HepG2 (cell line): ENCODE data around the gene XPNPEP1. TPM values are rescaled to one million over a fixed set of nuclear protein-coding genes. Genes with fewer than 3 reads are reported as not detected.

Experiments used
- AGO2 ChIP-seq: fragments of 200-400 bp; formaldehyde crosslinking; optimal IDR thresholded peaks from 2 replicates; pipeline ENCODE3; 2017; ENCODE audit warnings: mild to moderate bottlenecking, low read depth, low read length, moderate library complexity
- CBX2 ChIP-seq, 2 experiments: fragments of 200-600 bp in 1 of 2; sonication (generic); formaldehyde crosslinking in 1 of 2; IDR thresholded peaks; 2 replicates each; pipeline versions ENCODE4 v1.7.0 to v1.8.1; 2018 to 2022; ENCODE audit warnings: low read depth in 2 of 2, low read length in 1 of 2, mild to moderate bottlenecking in 1 of 2, missing genetic modification reagents in 1 of 2
- DNMT3B ChIP-seq: conservative IDR thresholded peaks from 2 replicates; pipeline ENCODE4 v1.6.1; 2016; ENCODE audit warnings: missing biosample characterization, control low read depth
- ESRRA ChIP-seq: sonication (generic); formaldehyde crosslinking; IDR thresholded peaks from 2 replicates; pipeline ENCODE4 v1.5.1; 2020; ENCODE audit warnings: mild to moderate bottlenecking, low read depth, missing genetic modification reagents
- JUND ChIP-seq: sonication (generic); formaldehyde crosslinking; IDR thresholded peaks from 2 replicates; pipeline ENCODE4 v1.8.0; 2022; ENCODE audit warnings: mild to moderate bottlenecking, missing genetic modification reagents
- LCORL ChIP-seq, 2 experiments: fragments of 450-650 bp in 1 of 2; sonication (generic) in 1 of 2; formaldehyde crosslinking in 1 of 2; IDR thresholded peaks; 2 replicates each; pipeline versions ENCODE4 v1.5.0 to v1.6.1; 2017 to 2020; ENCODE audit warnings: antibody characterized with exemption in 1 of 2, missing genetic modification reagents in 1 of 2
- MAFK ChIP-seq, 2 experiments: IDR thresholded peaks in 1 of 2; conservative IDR thresholded peaks in 1 of 2; 2 replicates each; pipeline ENCODE4 v1.6.1; 2011; ENCODE audit warnings: improper control_type of control experiment in 2 of 2, low read length in 2 of 2
- SOX5 ChIP-seq: IDR thresholded peaks from 2 replicates; pipeline ENCODE4 v1.6.1; 2016; ENCODE audit warnings: borderline replicate concordance
- ZBTB20 ChIP-seq: sonication (generic); formaldehyde crosslinking; IDR thresholded peaks from 2 replicates; pipeline ENCODE4 v1.8.1; 2023; ENCODE audit warnings: missing genetic modification reagents, low read depth, mild to moderate bottlenecking, borderline replicate concordance
- ZBTB26 ChIP-seq: IDR thresholded peaks from 2 replicates; pipeline ENCODE4 v1.6.1; 2016; ENCODE audit warnings: missing compliant biosample characterization, missing genetic modification reagents, borderline replicate concordance
- ZFP90 ChIP-seq: sonication (generic); formaldehyde crosslinking; IDR thresholded peaks from 2 replicates; pipeline ENCODE4 v1.8.0; 2022; ENCODE audit warnings: missing genetic modification reagents, mild to moderate bottlenecking, inconsistent platforms, borderline replicate concordance
- ZHX1 ChIP-seq: sonication (generic); formaldehyde crosslinking; IDR thresholded peaks from 2 replicates; pipeline ENCODE4 v1.8.1; 2022; ENCODE audit warnings: low read depth, mild to moderate bottlenecking, missing genetic modification reagents
- ZNF3 ChIP-seq: IDR thresholded peaks from 2 replicates; pipeline ENCODE4 v1.7.0; 2017; ENCODE audit warnings: inconsistent platforms
- ZNF317 ChIP-seq: sonication (generic); formaldehyde crosslinking; IDR thresholded peaks from 2 replicates; pipeline ENCODE4 v1.5.0; 2020; ENCODE audit warnings: mild to moderate bottlenecking, missing genetic modification reagents
- ZNF33A ChIP-seq: sonication (generic); formaldehyde crosslinking; IDR thresholded peaks from 2 replicates; pipeline ENCODE4 v1.5.1; 2020; ENCODE audit warnings: missing genetic modification reagents, mild to moderate bottlenecking, moderate library complexity, borderline replicate concordance
- ZNF350 ChIP-seq: sonication (generic); formaldehyde crosslinking; IDR thresholded peaks from 2 replicates; pipeline ENCODE4 v1.4.0; 2020; ENCODE audit warnings: mild to moderate bottlenecking, low read depth, missing genetic modification reagents, borderline replicate concordance
- ZNF652 ChIP-seq: IDR thresholded peaks from 2 replicates; pipeline ENCODE4 v1.6.1; 2016; ENCODE audit warnings: low read depth, borderline replicate concordance
- ZNF761 ChIP-seq: sonication (generic); formaldehyde crosslinking; conservative IDR thresholded peaks from 2 replicates; pipeline ENCODE4 v1.4.0; 2020; ENCODE audit warnings: mild to moderate bottlenecking, missing genetic modification reagents
- ZNF776 ChIP-seq: sonication (generic); formaldehyde crosslinking; IDR thresholded peaks from 2 replicates; pipeline ENCODE4 v1.4.0; 2020; ENCODE audit warnings: mild to moderate bottlenecking, missing genetic modification reagents
- ZSCAN25 ChIP-seq: sonication (generic); formaldehyde crosslinking; IDR thresholded peaks from 2 replicates; pipeline ENCODE4 v1.8.0; 2022; ENCODE audit warnings: mild to moderate bottlenecking, missing genetic modification reagents
- polyA plus RNA-seq, 8 experiments: library from polyadenylated mRNA; depleted of rRNA in 3 of 8; stranded (reverse) in 7 of 8; unstranded in 1 of 8; fragments of >200 nt; fragmentation: Illumina TruSeq in 4 of 8; extraction: Trizol in 4 of 8; gene quantifications; 2 replicates each; pipeline versions ENCODE4 v1.2.1 to v1.2.3, GENCODE V29; 2011 to 2016; ENCODE audit warnings: low read depth in 4 of 8, missing spikeins in 1 of 8, mixed read lengths in 1 of 8; ENCODE audit not compliant: insufficient read depth in 1 of 8
- total RNA-seq, 5 experiments: library from RNA; depleted of rRNA; stranded (reverse); fragments of >200 nt; fragmentation: Illumina TruSeq; extraction: Trizol; gene quantifications; 2 replicates each; pipeline ENCODE4 v1.2.3, GENCODE V29; 2016; ENCODE audit warnings: low read depth in 1 of 5
- TF ChIP-seq, protein P1 (sequence below): sonication (generic); formaldehyde crosslinking; IDR thresholded peaks from 2 replicates; pipeline ENCODE4 v1.4.0; 2020; ENCODE audit warnings: missing genetic modification reagents

Gene XPNPEP1
- total and polyA plus RNA-seq, 2 of the 13 experiments (the other 11 are each of a cell fraction or from before 2014, with no cell fraction given): 30.3 to 55.5 TPM

DNA sequence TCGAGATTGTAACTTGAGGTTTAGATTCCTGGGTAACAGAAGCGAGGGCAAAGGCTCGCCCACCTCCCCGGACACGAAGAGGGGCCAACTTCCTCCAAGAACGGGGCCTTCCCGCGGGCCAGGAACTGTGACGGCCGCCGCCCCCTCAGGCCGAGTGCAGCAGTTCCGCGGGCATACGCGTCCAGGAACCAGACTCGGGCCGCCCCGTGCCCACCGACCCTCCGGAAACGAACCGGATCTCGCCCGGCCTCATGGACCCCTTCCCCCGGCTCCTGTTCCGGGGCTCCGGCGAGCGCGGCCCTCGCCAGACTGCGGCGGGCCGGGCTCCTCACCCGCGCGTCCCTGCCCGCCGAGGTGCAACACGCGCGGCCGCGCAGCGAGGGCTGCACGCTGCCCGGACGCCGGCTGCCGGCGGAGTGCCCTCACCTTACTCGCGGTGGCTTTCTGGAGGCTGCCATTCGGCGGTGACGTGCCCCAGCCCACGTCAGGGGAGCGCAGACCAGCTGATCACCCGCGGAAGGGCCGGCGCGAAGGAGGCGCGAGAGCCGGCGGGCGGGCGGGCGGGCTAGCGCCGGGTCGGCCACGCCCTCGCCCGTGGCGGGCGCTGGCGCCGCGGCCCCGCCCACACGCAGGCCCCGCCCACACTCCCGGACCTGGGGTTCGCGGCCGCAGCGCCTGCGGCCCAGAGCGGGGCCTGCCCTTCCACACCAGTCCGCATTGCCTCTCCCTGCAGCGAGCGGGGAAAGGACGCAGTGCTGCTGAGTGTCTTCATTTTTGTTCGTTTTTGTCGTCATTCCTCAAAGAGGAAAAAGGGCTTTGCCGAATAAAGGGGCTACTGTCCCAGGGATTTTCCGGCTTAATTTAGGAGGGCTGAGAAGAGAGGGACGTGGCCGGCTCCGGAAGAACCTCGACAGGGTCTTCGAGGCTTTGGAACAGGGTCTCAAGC, at the start of gene XPNPEP1 (continued):
- TF ChIP-seq, protein P1, sequence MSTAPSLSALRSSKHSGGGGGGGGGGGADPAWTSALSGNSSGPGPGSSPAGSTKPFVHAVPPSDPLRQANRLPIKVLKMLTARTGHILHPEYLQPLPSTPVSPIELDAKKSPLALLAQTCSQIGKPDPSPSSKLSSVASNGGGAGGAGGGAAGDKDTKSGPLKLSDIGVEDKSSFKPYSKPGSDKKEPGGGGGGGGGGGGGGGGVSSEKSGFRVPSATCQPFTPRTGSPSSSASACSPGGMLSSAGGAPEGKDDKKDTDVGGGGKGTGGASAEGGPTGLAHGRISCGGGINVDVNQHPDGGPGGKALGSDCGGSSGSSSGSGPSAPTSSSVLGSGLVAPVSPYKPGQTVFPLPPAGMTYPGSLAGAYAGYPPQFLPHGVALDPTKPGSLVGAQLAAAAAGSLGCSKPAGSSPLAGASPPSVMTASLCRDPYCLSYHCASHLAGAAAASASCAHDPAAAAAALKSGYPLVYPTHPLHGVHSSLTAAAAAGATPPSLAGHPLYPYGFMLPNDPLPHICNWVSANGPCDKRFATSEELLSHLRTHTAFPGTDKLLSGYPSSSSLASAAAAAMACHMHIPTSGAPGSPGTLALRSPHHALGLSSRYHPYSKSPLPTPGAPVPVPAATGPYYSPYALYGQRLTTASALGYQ (CRISPR knock-in tag): 0 out of 2 replicates have a peak, but pooled peaks have one; percentile 25
- TF ChIP-seq DNMT3B (no peak), ZNF3 (no peak), ZBTB20 (CRISPR knock-in tag) (peak; percentile 51; the same call in 1 of the 2 replicates), ZNF652 (CRISPR knock-in tag) (no peak), JUND (CRISPR knock-in tag) (no peak), LCORL (IDR thresholded peaks at IDR 0.05) (no peak), LCORL (CRISPR knock-in tag; IDR thresholded peaks at IDR 0.05) (no peak; the same call in 1 of the 2 replicates), ESRRA (CRISPR knock-in tag) (no peak), ZNF317 (CRISPR knock-in tag) (no peak; the same call in 1 of the 2 replicates), AGO2 (peak; percentile 54), ZNF761 (CRISPR knock-in tag) (peak; percentile 27; the same call in 1 of the 2 replicates), ZFP90 (CRISPR knock-in tag) (no peak; the same call in 1 of the 2 replicates), ZBTB26 (CRISPR knock-in tag) (no peak), MAFK (conservative IDR thresholded peaks at IDR 0.05 in 1 of 2, IDR thresholded peaks at IDR 0.05 in 1 of 2; ENCODE audit: low read length in 2 of 2) (no peak), ZHX1 (CRISPR knock-in tag) (0 out of 2 replicates have a peak, but pooled peaks have one; percentile 38), ZNF33A (CRISPR knock-in tag) (no peak), CBX2 (IDR thresholded peaks at IDR 0.05; ENCODE audit: low read depth, low read length) (no peak), CBX2 (CRISPR knock-in tag; IDR thresholded peaks at IDR 0.05; ENCODE audit: low read depth) (0 out of 2 replicates have a peak, but pooled peaks have one; percentile 33), SOX5 (CRISPR knock-in tag) (peak; percentile 7; the same call in 1 of the 2 replicates), ZNF776 (peak; percentile 81; the same call in 1 of the 2 replicates), ZSCAN25 (CRISPR knock-in tag) (no peak), ZNF350 (CRISPR knock-in tag) (no peak)
